Esophagus squamous epithelium (tissue), 4 donors: Measurements from ENCODE around the gene MTMR11.
"Not testable (repeated sequence)": the region's sequence is repeated elsewhere in the genome, so short reads cannot be mapped to it uniquely, and the experiment has no call there.

ENCODE experiments used
- CTCF ChIP-seq, 6 experiments: fragments of 450-650 bp in 4 of 6; fragments of 200-600 bp in 2 of 6; sonication (generic) in 2 of 6; IDR thresholded peaks; one replicate each; pipeline ENCODE4 v1.5.1; 2016 to 2019; ENCODE audit warnings: antibody characterized with exemption in 6 of 6, mild to moderate bottlenecking in 4 of 6, moderate library complexity in 4 of 6
- POLR2A ChIP-seq, 4 donors: fragments of 450-650 bp; IDR thresholded peaks; one replicate each; pipeline ENCODE4 v1.6.1; 2017; ENCODE audit warnings: antibody characterized with exemption in 4 of 4, mild to moderate bottlenecking in 4 of 4, moderate library complexity in 3 of 4

GRCh38 chr1:149887196-149887455 is 49.6 kb downstream of the MTMR11 start:
- peak in 1 of 4 donors; percentile 83 for TF ChIP-seq POLR2A (IDR thresholded peaks at IDR 0.05)
- not testable (repeated sequence) for TF ChIP-seq CTCF (IDR thresholded peaks at IDR 0.05)
